KMS-11 (cell line): ENCODE measurements around the gene TSPAN5.

Experiments
- H2AFZ ChIP-seq: fragments of 200-600 bp; sonication (generic); 2 replicates; pipeline ENCODE4 v1.6.1; 2016; ENCODE audit warnings: antibody characterized with exemption, mixed run types, low read depth
- H3K27ac ChIP-seq: fragments of 200-600 bp; sonication (generic); 2 replicates; pipeline ENCODE4 v1.6.1; 2016; ENCODE audit warnings: mild to moderate bottlenecking, mixed run types
- H3K27me3 ChIP-seq: fragments of 200-600 bp; sonication (generic); 2 replicates; pipeline ENCODE4 v1.6.1; 2017; ENCODE audit warnings: mild to moderate bottlenecking, low read depth, mixed run types, moderate library complexity; ENCODE audit not compliant: insufficient read depth
- H3K36me3 ChIP-seq: fragments of 200-600 bp; sonication (generic); 2 replicates; pipeline ENCODE4 v1.6.1; 2017; ENCODE audit warnings: mild to moderate bottlenecking, mixed run types; ENCODE audit not compliant: insufficient read depth
- H3K4me1 ChIP-seq: fragments of 200-600 bp; sonication (generic); 2 replicates; pipeline ENCODE4 v1.6.1; 2016; ENCODE audit warnings: mild to moderate bottlenecking, low read depth, mixed run types; ENCODE audit not compliant: poor library complexity, severe bottlenecking
- H3K4me2 ChIP-seq: fragments of 200-600 bp; sonication (generic); 2 replicates; pipeline ENCODE4 v1.7.0; 2016; ENCODE audit warnings: mild to moderate bottlenecking, mixed run types
- H3K4me3 ChIP-seq: fragments of 200-600 bp; sonication (generic); IDR thresholded peaks from 2 replicates; pipeline ENCODE4 v1.6.1; 2017; ENCODE audit warnings: low read depth, low read length, mixed read lengths; ENCODE audit not compliant: insufficient read depth
- H3K79me2 ChIP-seq: fragments of 200-600 bp; sonication (generic); 2 replicates; pipeline ENCODE4 v1.6.1; 2016; ENCODE audit warnings: low read depth, mixed run types; ENCODE audit not compliant: insufficient read depth
- H3K9ac ChIP-seq: fragments of 200-600 bp; sonication (generic); 2 replicates; pipeline ENCODE4 v1.6.1; 2016; ENCODE audit warnings: mild to moderate bottlenecking, mixed run types
- H4K20me1 ChIP-seq: fragments of 200-600 bp; sonication (generic); 2 replicates; pipeline ENCODE4 v1.6.1; 2016; ENCODE audit warnings: mild to moderate bottlenecking, mixed run types; ENCODE audit not compliant: insufficient read depth
- TF ChIP-seq, protein P1 (sequence below): fragments of 200-600 bp; sonication (generic); conservative IDR thresholded peaks from 2 replicates; pipeline ENCODE4 v1.6.1; 2017; ENCODE audit warnings: low read depth, mild to moderate bottlenecking, antibody characterized with exemption, low read length, moderate library complexity, mixed read lengths

TSPAN5 gene

DNA sequence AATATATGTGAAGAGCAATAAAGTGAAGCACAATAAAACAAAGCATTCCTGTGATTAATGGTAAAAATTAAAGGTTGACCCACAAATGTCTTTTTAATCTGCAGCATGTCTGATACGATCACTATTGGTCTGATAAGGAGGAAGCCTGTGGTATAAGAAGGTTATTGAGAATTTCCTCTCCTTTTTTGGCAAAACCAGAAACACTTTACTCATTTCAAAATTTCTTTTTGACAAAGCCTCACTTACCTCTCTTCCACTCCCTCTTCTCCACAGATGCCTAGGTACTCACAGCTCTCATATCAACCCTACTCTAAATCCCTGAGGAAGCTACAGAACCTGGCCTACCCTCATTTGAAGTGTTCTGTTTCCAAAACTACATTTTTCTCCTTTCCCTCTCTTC lies 56.1 kb downstream of the TSPAN5 start:
- Histone ChIP-seq H2AFZ (no peak overlapping the region), H3K27me3 (no peaks in the 10 kb centered on the region), H3K9ac (no peak overlapping the region), H3K79me2 (no peaks in the 10 kb centered on the region), H3K36me3 (no peaks in the 10 kb centered on the region), H3K4me1 (no peaks in the 10 kb centered on the region), H3K4me2 (no peak overlapping the region), H3K4me3 (no peak overlapping the region), H3K27ac (no peak overlapping the region), H4K20me1 (no peaks in the 10 kb centered on the region)
- TF ChIP-seq, protein P1, sequence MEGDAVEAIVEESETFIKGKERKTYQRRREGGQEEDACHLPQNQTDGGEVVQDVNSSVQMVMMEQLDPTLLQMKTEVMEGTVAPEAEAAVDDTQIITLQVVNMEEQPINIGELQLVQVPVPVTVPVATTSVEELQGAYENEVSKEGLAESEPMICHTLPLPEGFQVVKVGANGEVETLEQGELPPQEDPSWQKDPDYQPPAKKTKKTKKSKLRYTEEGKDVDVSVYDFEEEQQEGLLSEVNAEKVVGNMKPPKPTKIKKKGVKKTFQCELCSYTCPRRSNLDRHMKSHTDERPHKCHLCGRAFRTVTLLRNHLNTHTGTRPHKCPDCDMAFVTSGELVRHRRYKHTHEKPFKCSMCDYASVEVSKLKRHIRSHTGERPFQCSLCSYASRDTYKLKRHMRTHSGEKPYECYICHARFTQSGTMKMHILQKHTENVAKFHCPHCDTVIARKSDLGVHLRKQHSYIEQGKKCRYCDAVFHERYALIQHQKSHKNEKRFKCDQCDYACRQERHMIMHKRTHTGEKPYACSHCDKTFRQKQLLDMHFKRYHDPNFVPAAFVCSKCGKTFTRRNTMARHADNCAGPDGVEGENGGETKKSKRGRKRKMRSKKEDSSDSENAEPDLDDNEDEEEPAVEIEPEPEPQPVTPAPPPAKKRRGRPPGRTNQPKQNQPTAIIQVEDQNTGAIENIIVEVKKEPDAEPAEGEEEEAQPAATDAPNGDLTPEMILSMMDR: no peak

DNA sequence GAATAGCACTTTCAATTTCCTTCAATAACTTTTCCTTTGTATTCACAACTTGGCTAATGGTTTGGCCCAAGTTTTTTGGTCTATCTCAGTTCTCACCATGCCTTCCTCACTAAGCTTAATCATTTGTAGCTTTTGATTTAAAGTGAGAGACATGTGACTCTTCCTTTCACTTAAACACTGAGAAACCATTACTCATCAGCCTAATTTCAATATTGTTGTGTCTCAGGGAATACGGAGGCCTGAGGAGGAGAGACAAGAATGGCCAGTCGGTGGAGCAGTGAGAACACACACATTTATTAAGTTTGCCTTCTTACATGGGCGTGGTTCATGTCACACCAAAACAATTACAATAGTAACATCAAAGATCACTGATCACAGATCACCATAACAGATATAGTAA lies 56.7 kb downstream of the TSPAN5 start:
- Histone ChIP-seq H3K9ac (no peak overlapping the region), H3K27me3 (no peaks in the 10 kb centered on the region), H3K79me2 (no peaks in the 10 kb centered on the region), H4K20me1 (no peaks in the 10 kb centered on the region), H3K4me1 (no peaks in the 10 kb centered on the region), H2AFZ (no peak overlapping the region), H3K4me2 (no peak overlapping the region), H3K27ac (no peak overlapping the region), H3K36me3 (no peaks in the 10 kb centered on the region), H3K4me3 (no peak overlapping the region)
- TF ChIP-seq, protein P1: no peak

DNA sequence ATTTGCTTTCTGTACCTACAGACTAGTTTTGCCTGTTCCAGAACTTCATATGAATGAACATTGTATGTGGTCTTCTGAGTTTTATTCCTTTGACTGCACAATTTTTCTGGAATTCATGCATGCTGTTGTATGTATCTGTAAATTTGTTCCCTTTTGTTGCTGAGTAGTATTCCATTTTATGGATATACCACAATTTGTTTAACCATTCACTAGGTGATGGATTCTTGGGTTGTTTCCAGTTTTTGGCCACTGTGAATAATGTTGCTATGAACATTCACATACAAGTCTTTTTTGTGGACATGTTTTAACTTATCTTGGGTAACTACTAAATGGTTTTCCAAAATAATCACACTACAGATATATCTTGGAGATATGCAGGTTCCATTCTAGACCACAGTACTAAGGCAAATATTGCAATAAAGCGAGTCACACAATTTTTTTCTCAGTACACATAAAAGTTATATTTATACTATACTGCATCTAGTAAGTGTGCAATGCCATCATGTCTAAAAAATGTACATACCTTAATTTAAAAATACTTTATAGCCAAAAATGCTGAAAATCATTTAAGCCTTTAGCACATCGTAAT lies 58.7 kb downstream of the TSPAN5 start:
- TF ChIP-seq, protein P1: no peak
- Histone ChIP-seq H3K27ac (no peak overlapping the region), H3K79me2 (no peaks in the 10 kb centered on the region), H4K20me1 (no peaks in the 10 kb centered on the region), H3K4me3 (no peak overlapping the region), H2AFZ (no peak overlapping the region), H3K4me2 (no peak overlapping the region), H3K9ac (no peak overlapping the region), H3K36me3 (no peaks in the 10 kb centered on the region), H3K27me3 (no peaks in the 10 kb centered on the region), H3K4me1 (no peaks in the 10 kb centered on the region)

DNA sequence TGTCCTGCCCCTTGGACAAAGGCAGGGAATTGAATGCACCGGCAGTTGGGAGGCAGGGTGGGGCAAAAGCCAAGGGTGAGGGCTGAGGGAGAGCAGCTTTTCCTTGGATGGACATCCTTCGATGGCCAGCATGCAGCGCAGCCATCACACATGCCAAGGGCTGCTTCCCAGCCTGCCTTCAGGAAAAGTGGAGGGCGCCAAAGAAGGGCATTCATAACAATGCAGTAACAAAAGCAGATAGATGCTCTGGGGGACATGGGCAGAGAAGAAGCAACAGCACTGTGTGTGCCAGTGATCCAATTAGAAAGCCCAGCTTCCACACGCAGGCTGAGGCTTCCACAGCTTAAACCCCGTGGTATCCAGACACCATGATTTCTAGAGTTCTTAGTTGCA lies 71.5 kb downstream of the TSPAN5 start:
- H3K79me2 ChIP-seq: no peaks in the 10 kb centered on the region
- H3K9ac ChIP-seq: no peak overlapping the region
- H3K27ac ChIP-seq: no peak overlapping the region
- no peaks in the 10 kb centered on the region for H3K27me3 ChIP-seq
- no peak overlapping the region for H3K4me2 ChIP-seq
- no peak overlapping the region for H2AFZ ChIP-seq
- TF ChIP-seq, protein P1: no peak
- no peaks in the 10 kb centered on the region for H3K36me3 ChIP-seq
- no peaks in the 10 kb centered on the region for H3K4me1 ChIP-seq
- no peaks in the 10 kb centered on the region for H4K20me1 ChIP-seq
- no peak overlapping the region for H3K4me3 ChIP-seq
